HCT116 (cell line): ENCODE data around the gene MED28. TPM values are rescaled to one million over a fixed set of nuclear protein-coding genes. Genes with fewer than 3 reads are reported as not detected.

Experiments
- ATAC-seq: fragments of 200-7000 bp; cut with Tn5 transposase; 2 replicates; pipeline ENCODE4 v1.9.1; 2020; ENCODE audit warnings: mild to moderate bottlenecking, moderate library complexity
- BruUV-seq: library from RNA; stranded (reverse); fragments of 400-500 nt; replicated peaks from 2 replicates; lab custom pipeline; 2021; lab: Mats Ljungman, UMichigan
- CTCF ChIA-PET: fragments of 300-600 bp; sonication (Branson Sonifier 250); formaldehyde crosslinking; loops from one replicate; lab custom pipeline; 2021; ENCODE audit warnings: antibody characterized with exemption; lab: Charles Lee
- POLR2A ChIA-PET: fragments of 300-600, 350-600 bp; sonication (Branson Sonifier 250); formaldehyde crosslinking; loops from one replicate; lab custom pipeline; 2021; ENCODE audit warnings: antibody characterized with exemption; lab: Charles Lee
- RAD21 ChIA-PET, 2 experiments: fragments of 300-600 bp; sonication (Branson Sonifier 250); formaldehyde crosslinking; loops; one replicate each; lab custom pipeline; 2023; ENCODE audit warnings: low total read pairs in 2 of 2; ENCODE audit not compliant: uncharacterized antibody in 2 of 2, unreplicated experiment in 2 of 2, low non-redundant PET in 1 of 2; lab: Charles Lee
- DNase-seq: peaks from one replicate; pipeline ENCODE4 v3.0.0-alpha.2; 2010; ENCODE audit warnings: low read depth, low spot score
- H2AFZ ChIP-seq: fragments of 200-600 bp; shearing (Covaris generic), sonication (generic); 2 replicates; pipeline ENCODE4 v1.6.1; 2017; ENCODE audit warnings: low read depth, mixed run types, mixed read lengths, antibody characterized with exemption, low read length; ENCODE audit not compliant: poor library complexity, severe bottlenecking
- H3K27ac ChIP-seq: 2 replicates; pipeline ENCODE4 v1.5.1; 2012; ENCODE audit warnings: low read depth, low read length
- H3K27me3 ChIP-seq: fragments of 200-600 bp; sonication (generic); 2 replicates; pipeline ENCODE4 v1.6.1; 2016; ENCODE audit warnings: mixed run types, low read length, mixed read lengths; ENCODE audit not compliant: insufficient read depth
- H3K36me3 ChIP-seq, 2 experiments: fragments of 200-500 bp in 1 of 2; fragments of 200-600 bp in 1 of 2; sonication (Bioruptor generic) in 1 of 2; sonication (generic) in 1 of 2; 2 replicates each; pipeline versions ENCODE4 v1.5.1 to v1.6.1; 2014 to 2016; ENCODE audit warnings: low read length in 2 of 2, inconsistent platforms in 1 of 2, mixed read lengths in 1 of 2, mixed run types in 1 of 2; ENCODE audit not compliant: insufficient read depth in 2 of 2, control insufficient read depth in 1 of 2
- H3K4me1 ChIP-seq, 2 experiments: fragments of 200-600 bp in 1 of 2; sonication (generic) in 1 of 2; 2 replicates each; pipeline versions ENCODE4 v1.5.1 to v1.6.1; 2012 to 2017; ENCODE audit warnings: low read length in 2 of 2, inconsistent platforms in 1 of 2, mild to moderate bottlenecking in 1 of 2, mixed read lengths in 1 of 2, mixed run types in 1 of 2, moderate library complexity in 1 of 2; ENCODE audit not compliant: insufficient read depth in 2 of 2, control insufficient read depth in 1 of 2
- H3K4me2 ChIP-seq: fragments of 200-600 bp; sonication (generic); 2 replicates; pipeline ENCODE4 v1.6.1; 2017; ENCODE audit warnings: mixed run types, low read length, mixed read lengths
- H3K4me3 ChIP-seq, 2 experiments: fragments of 200-600 bp in 1 of 2; sonication (generic) in 1 of 2; replicated peaks in 1 of 2; 2 replicates each; pipeline ENCODE4 v1.5.1; 2011 to 2016; ENCODE audit warnings: low read length in 2 of 2, control low read depth in 1 of 2, low read depth in 1 of 2, mild to moderate bottlenecking in 1 of 2, mixed read lengths in 1 of 2, mixed run types in 1 of 2
- H3K79me2 ChIP-seq: fragments of 200-600 bp; sonication (generic); 2 replicates; pipeline ENCODE4 v1.6.1; 2017; ENCODE audit warnings: mild to moderate bottlenecking, mixed run types, low read length, moderate library complexity, mixed read lengths; ENCODE audit not compliant: insufficient read depth
- H3K9ac ChIP-seq: fragments of 200-600 bp; sonication (generic); 2 replicates; pipeline ENCODE4 v1.6.1; 2016; ENCODE audit warnings: low read length, mixed read lengths
- H3K9me2 ChIP-seq: fragments of 200-600 bp; sonication (generic), shearing (Covaris generic); 2 replicates; pipeline ENCODE4 v1.6.1; 2017; ENCODE audit warnings: mixed run types, mild to moderate bottlenecking, moderate library complexity; ENCODE audit not compliant: insufficient read depth
- H3K9me3 ChIP-seq, 2 experiments: fragments of 200-500 bp in 1 of 2; fragments of 200-600 bp in 1 of 2; sonication (Bioruptor generic) in 1 of 2; sonication (generic) in 1 of 2; 2 replicates each; pipeline ENCODE4 v1.6.1; 2014 to 2017; ENCODE audit warnings: low read length in 2 of 2, mixed read lengths in 2 of 2, inconsistent platforms in 1 of 2, low read depth in 1 of 2, mild to moderate bottlenecking in 1 of 2, mixed run types in 1 of 2, moderate library complexity in 1 of 2; ENCODE audit not compliant: control insufficient read depth in 1 of 2, insufficient read depth in 1 of 2
- H4K20me1 ChIP-seq: fragments of 200-600 bp; sonication (generic), shearing (Covaris generic); 2 replicates; pipeline ENCODE4 v1.6.1; 2017; ENCODE audit warnings: mixed run types, mild to moderate bottlenecking, moderate library complexity; ENCODE audit not compliant: insufficient read depth
- CBX3 ChIP-seq: IDR thresholded peaks from 2 replicates; pipeline ENCODE4 v1.6.1; 2012; ENCODE audit warnings: low read depth
- CEBPB ChIP-seq: IDR thresholded peaks from 2 replicates; pipeline ENCODE4 v1.6.1; 2012; ENCODE audit warnings: low read depth
- CTCF ChIP-seq, 3 experiments: fragments of 200-600 bp in 1 of 3; sonication (generic) in 1 of 3; IDR thresholded peaks in 2 of 3; conservative IDR thresholded peaks in 1 of 3; 2 replicates each; pipeline ENCODE4 v1.5.1; 2012 to 2017; ENCODE audit warnings: low read depth in 2 of 3, low read length in 2 of 3, antibody characterized with exemption in 1 of 3, borderline replicate concordance in 1 of 3, control low read depth in 1 of 3, mild to moderate bottlenecking in 1 of 3, mixed read lengths in 1 of 3, mixed run types in 1 of 3, moderate library complexity in 1 of 3; ENCODE audit not compliant: insufficient read depth in 1 of 3
- ELF1 ChIP-seq: IDR thresholded peaks from 2 replicates; pipeline ENCODE4 v1.6.1; 2012; ENCODE audit warnings: low read depth, borderline replicate concordance
- EZH2 ChIP-seq: fragments of 200-600 bp; sonication (generic); IDR thresholded peaks from 2 replicates; pipeline ENCODE4 v1.6.1; 2017; ENCODE audit warnings: antibody characterized with exemption, mixed run types
- MAX ChIP-seq: IDR thresholded peaks from 2 replicates; pipeline ENCODE4 v1.6.1; 2012
- POLR2AphosphoS5 ChIP-seq: IDR thresholded peaks from 2 replicates; pipeline ENCODE4 v1.6.1; 2011; ENCODE audit warnings: mild to moderate bottlenecking, low read depth, low read length, moderate library complexity
- SIN3A ChIP-seq: IDR thresholded peaks from 2 replicates; pipeline ENCODE4 v1.6.1; 2012; ENCODE audit warnings: low read depth
- SRF ChIP-seq: IDR thresholded peaks from 2 replicates; pipeline ENCODE4 v1.6.1; 2012; ENCODE audit warnings: low read depth
- TCF7L2 ChIP-seq: IDR thresholded peaks from 2 replicates; pipeline ENCODE4 v1.7.0; 2011; ENCODE audit warnings: borderline replicate concordance, inconsistent platforms; ENCODE audit not compliant: insufficient read depth, insufficient read length; ENCODE audit errors: extremely low read depth
- ZBTB33 ChIP-seq: IDR thresholded peaks from 2 replicates; pipeline ENCODE4 v1.6.1; 2011; ENCODE audit warnings: mild to moderate bottlenecking, low read length, moderate library complexity; ENCODE audit not compliant: insufficient replicate concordance; ENCODE audit errors: extremely low read depth
- ZFX ChIP-seq: fragments of 450-650 bp; IDR thresholded peaks from 2 replicates; pipeline ENCODE4 v1.6.1; 2017
- ZNF274 ChIP-seq: fragments of 200-500 bp; sonication (Bioruptor generic); IDR thresholded peaks from 2 replicates; pipeline ENCODE4 v1.6.1; 2014; ENCODE audit warnings: mild to moderate bottlenecking, low read depth, low read length, inconsistent platforms
- intact Hi-C: fragments of 100-400 bp; cut with micrococcal nuclease; formaldehyde crosslinking; loops from 2 replicates; pipeline ENCODE4 v1.10.0; 2022
- total RNA-seq: library from RNA; stranded (reverse); gene quantifications from one replicate; pipeline ENCODE4 v1.2.1, GENCODE V29; 2021; ENCODE audit not compliant: unreplicated experiment

MED28 gene
- total RNA-seq, 1 experiment from 2014 or later, result 48.8 TPM

- RAD21 ChIA-PET, result no interaction called here
- POLR2A ChIA-PET, result no interaction called here
Observed at GRCh38 chr4:17681281-17682221, 67.1 kb downstream of the MED28 start.

GRCh38 chr4:17682222-17682566 is 67.8 kb downstream of the MED28 start:
- CTCF ChIA-PET, result no interaction called here
- Histone ChIP-seq H3K9me2 (no peaks in the 10 kb centered on the region), H3K4me3 (no peak overlapping the region), H3K9ac (no peak overlapping the region), H3K36me3 (no peaks in the 10 kb centered on the region), H3K4me1 (no peaks in the 10 kb centered on the region), H3K79me2 (no peaks in the 10 kb centered on the region), H3K9me3 (no peaks in the 10 kb centered on the region), H2AFZ (no peak overlapping the region), H4K20me1 (no peaks in the 10 kb centered on the region), H3K4me2 (no peak overlapping the region), H3K27ac (no peak overlapping the region), H3K27me3 (no peaks in the 10 kb centered on the region)
- intact Hi-C loops, result no loop called here
- DNase-seq (no peak), ATAC-seq (no peak)
- POLR2A ChIA-PET, result no interaction called here
- BruUV-seq, result no TSS peak
- RAD21 ChIA-PET, result no interaction called here
- TF ChIP-seq MAX (no peak), TCF7L2 (no peak), ELF1 (no peak), ZBTB33 (no peak), EZH2 (no peak), SIN3A (no peak), CTCF (IDR thresholded peaks at IDR 0.05 in 2 of 3, conservative IDR thresholded peaks at IDR 0.05 in 1 of 3; ENCODE audit: borderline replicate concordance in 1 of 3, insufficient read depth in 1 of 3, low read depth in 2 of 3, low read length in 2 of 3) (no peak), CBX3 (no peak), CEBPB (no peak), ZNF274 (no peak), ZFX (no peak), SRF (no peak)

More at GRCh38 chr4:17681281-17682221, 67.1 kb downstream of the MED28 start:
- no peak for TF ChIP-seq ELF1
- no peak for TF ChIP-seq TCF7L2
- no peak for TF ChIP-seq ZFX
- no peak for TF ChIP-seq POLR2AphosphoS5
- TF ChIP-seq, all 23 proteins: peak for 0
- Histone ChIP-seq H3K36me3 (no peaks in the 10 kb centered on the region), H3K4me1 (no peaks in the 10 kb centered on the region), H3K9me3 (no peaks in the 10 kb centered on the region), H3K4me2 (no peak overlapping the region), H3K9me2 (no peaks in the 10 kb centered on the region), H4K20me1 (no peaks in the 10 kb centered on the region), H3K79me2 (no peaks in the 10 kb centered on the region), H3K9ac (no peak overlapping the region), H3K27me3 (no peaks in the 10 kb centered on the region), H2AFZ (no peak overlapping the region), H3K27ac (no peak overlapping the region), H3K4me3 (no peak overlapping the region)
- intact Hi-C loops, result no loop called here
- DNase-seq, result no peak
- ATAC-seq, result no peak; the same call in 1 of the 2 replicates
- BruUV-seq, result no TSS peak
- CTCF ChIA-PET, result no interaction called here
